ENCODE measurements around the gene SDHA. TPM values are rescaled to one million over a fixed set of nuclear protein-coding genes. Genes with fewer than 3 reads are reported as not detected.

Gene SDHA
- total and polyA plus RNA-seq, 2 of the 8 experiments (the other 6 are each of a cell fraction or from before 2014, with no cell fraction given), result 59.7 to 87.3 TPM

DNA sequence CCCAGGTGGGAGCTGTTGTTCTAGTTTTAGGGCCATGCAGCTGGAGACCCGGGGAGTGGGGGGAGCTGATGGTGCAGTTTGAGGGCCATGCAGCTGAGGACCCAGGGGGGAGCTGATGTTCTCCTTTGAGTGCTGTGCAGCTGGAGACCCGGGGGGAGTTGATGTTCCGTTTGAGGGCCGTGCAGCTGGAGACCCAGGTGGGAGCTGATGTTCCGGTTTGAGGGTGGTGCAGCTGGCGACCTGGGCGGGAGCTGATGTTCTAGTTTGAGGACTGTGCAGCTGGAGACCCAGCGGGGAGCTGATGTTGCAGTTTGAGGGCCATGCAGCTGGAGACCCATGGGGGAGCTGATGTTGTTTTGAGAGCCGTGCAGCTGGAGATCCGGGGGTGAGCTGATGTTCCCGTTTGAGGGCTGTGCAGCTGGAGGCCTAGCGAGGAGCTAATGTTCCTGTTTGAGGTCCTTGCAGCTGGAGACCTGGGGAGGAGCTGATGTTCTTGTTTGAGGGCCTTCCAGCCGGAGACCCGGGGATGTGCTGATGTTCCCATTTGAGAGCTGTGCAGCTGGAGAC is 68.0 kb downstream of the SDHA start:
- DNase-seq (ENCODE audit: low read depth in 1 of 2, low spot score in 2 of 2) (no peak), FAIRE-seq (no peak)
- Histone ChIP-seq H3K4me3 (ENCODE audit: extremely low read depth in 1 of 4, insufficient read depth in 2 of 4, low read depth in 3 of 4, low read length in 4 of 4) (no peak overlapping the region), H3K27me3 (replicated peaks in 1 of 4; ENCODE audit: control insufficient read depth in 3 of 4, extremely low read depth in 1 of 4, insufficient read depth in 3 of 4, low read length in 3 of 4) (no peaks in the 10 kb centered on the region), H3K4me1 (replicated peaks in 1 of 4; ENCODE audit: control insufficient read depth in 3 of 4, insufficient read depth in 4 of 4, low read length in 3 of 4) (no peaks in the 10 kb centered on the region), H3K79me1 (ENCODE audit: low read depth, low read length) (peaks cover 15% of the 10 kb centered on the region; the same call in 1 of the 2 replicates), H3K9ac (replicated peaks in 1 of 4; ENCODE audit: extremely low read depth in 1 of 4, low read depth in 3 of 4, low read length in 3 of 4) (no peak overlapping the region), H4K91ac (replicated peaks; ENCODE audit: insufficient read length, low read length) (no peak overlapping the region), H3K4ac (replicated peaks; ENCODE audit: insufficient read length, low read depth, low read length) (no peak overlapping the region), H4K5ac (ENCODE audit: insufficient read length, low read depth, low read length) (no peak overlapping the region), H3K23me2 (ENCODE audit: low read depth, low read length) (no peaks in the 10 kb centered on the region), H2AK5ac (ENCODE audit: low read depth, low read length) (no peak overlapping the region), H3K23ac (ENCODE audit: insufficient read length) (no peak overlapping the region), H3K14ac (ENCODE audit: insufficient read length) (no peak overlapping the region), H3K36me3 (ENCODE audit: control insufficient read depth in 2 of 4, insufficient read depth in 4 of 4, low read length in 3 of 4) (peaks cover 0 to 8% (median 2%) of the 10 kb centered on the region in 4 experiments; a peak in 5 of 8 replicates), H2BK15ac (ENCODE audit: low read length) (no peak overlapping the region), H3K18ac (ENCODE audit: extremely low read depth, low read length) (no peak overlapping the region), H2BK20ac (ENCODE audit: low read length) (no peak overlapping the region), H4K20me1 (replicated peaks in 1 of 2; ENCODE audit: control insufficient read depth in 1 of 2, insufficient read depth in 2 of 2, low read length in 2 of 2) (peaks cover 0 to 4% of the 10 kb centered on the region in 2 experiments), H3K9me3 (ENCODE audit: insufficient read depth in 2 of 2, low read depth in 1 of 2, low read length in 1 of 2) (peaks cover 14 to 18% of the 10 kb centered on the region in 2 experiments; a peak in 3 of 4 replicates), H3K4me2 (ENCODE audit: insufficient read depth in 1 of 2, low read depth in 2 of 2, low read length in 2 of 2) (no peak overlapping the region), H2AFZ (ENCODE audit: low read length) (no peak overlapping the region), H3K27ac (ENCODE audit: low read depth, low read length) (no peak overlapping the region), H2BK5ac (ENCODE audit: low read depth, low read length) (no peak overlapping the region), H3K56ac (replicated peaks; ENCODE audit: insufficient read length, low read depth, low read length) (no peak overlapping the region), H4K8ac (ENCODE audit: extremely low read depth, insufficient read depth, low read length) (no peak overlapping the region), H2BK12ac (ENCODE audit: low read depth, low read length) (no peak overlapping the region), H3K79me2 (ENCODE audit: control insufficient read depth in 1 of 2, insufficient read depth in 2 of 2, low read length in 2 of 2) (peaks cover 4 to 61% of the 10 kb centered on the region in 2 experiments; a peak in 3 of 4 replicates), H2BK120ac (replicated peaks; ENCODE audit: low read depth, low read length) (no peak overlapping the region)
- POLR2A ChIA-PET (ENCODE audit: partially characterized antibody), result no interaction called here
- CTCF ChIA-PET (ENCODE audit: partially characterized antibody), result interaction anchor here (1.4 to 4.4 kb wide), 5 partner anchors 13 to 145 kb away, joined by 3 to 16 read pairs (median 4); no protein-coding TSS in a partner anchor
- WGBS, 2 experiments (ENCODE audit: extremely low coverage in 1 of 2, insufficient coverage in 1 of 2, insufficient read length in 1 of 2, insufficient replicate concordance in 2 of 2, low coverage in 1 of 2, low lambda C conversion rate in 2 of 2, missing lambda C conversion rate in 1 of 2), result 91% methylated on average over 13 of the region's 14 CpGs; no CpG with 5 or more reads in 1 of the 2 experiments
- TF ChIP-seq TAF7 (optimal IDR thresholded peaks at IDR 0.05; ENCODE audit: borderline replicate concordance, low read depth, low read length) (no peak), NANOG (IDR thresholded peaks at IDR 0.05; ENCODE audit: insufficient read depth, low read depth, low read length, poor library complexity, severe bottlenecking) (no peak), CBX8 (IDR thresholded peaks at IDR 0.05; ENCODE audit: borderline replicate concordance, low read depth, low read length) (no peak), RXRA (IDR thresholded peaks at IDR 0.05; ENCODE audit: insufficient read depth, low read depth, low read length) (no peak), ASH2L (IDR thresholded peaks at IDR 0.05; ENCODE audit: low read length) (no peak)
